Measurements from ENCODE around the gene NEUROG3. TPM values are rescaled to one million over a fixed set of nuclear protein-coding genes. Genes with fewer than 3 reads are reported as not detected.

NEUROG3 gene
- total and polyA plus RNA-seq, 2 of the 8 experiments (the other 6 are each of a cell fraction or from before 2014, with no cell fraction given), result 0.45 TPM; not detected in 1

GRCh38 chr10:69618746-69619145 lies 45.5 kb upstream of the NEUROG3 start:
- Histone ChIP-seq H3K14ac (ENCODE audit: insufficient read length) (no peak overlapping the region), H2AFZ (ENCODE audit: low read length) (no peak overlapping the region), H3K79me1 (ENCODE audit: low read depth, low read length) (no peaks in the 10 kb centered on the region), H3K27me3 (replicated peaks in 1 of 4; ENCODE audit: control insufficient read depth in 3 of 4, extremely low read depth in 1 of 4, insufficient read depth in 3 of 4, low read length in 3 of 4) (0 out of 7 replicates have a peak, but pooled peaks cover 0 to 2% (median 0%) of the 10 kb centered on the region in 4 experiments), H3K23me2 (ENCODE audit: low read depth, low read length) (no peaks in the 10 kb centered on the region), H2BK120ac (replicated peaks; ENCODE audit: low read depth, low read length) (no peak overlapping the region), H4K5ac (ENCODE audit: insufficient read length, low read depth, low read length) (no peak overlapping the region), H2BK12ac (ENCODE audit: low read depth, low read length) (no peak overlapping the region), H3K36me3 (ENCODE audit: control insufficient read depth in 2 of 4, insufficient read depth in 4 of 4, low read length in 3 of 4) (no peaks in the 10 kb centered on the region), H2AK5ac (ENCODE audit: low read depth, low read length) (no peak overlapping the region), H3K4me2 (ENCODE audit: insufficient read depth in 1 of 2, low read depth in 2 of 2, low read length in 2 of 2) (no peak overlapping the region), H3K9me3 (ENCODE audit: insufficient read depth in 2 of 2, low read depth in 1 of 2, low read length in 1 of 2) (peaks cover 6 to 12% of the 10 kb centered on the region in 2 experiments; a peak in 2 of 4 replicates), H3K9ac (replicated peaks in 1 of 4; ENCODE audit: extremely low read depth in 1 of 4, low read depth in 3 of 4, low read length in 3 of 4) (no peak overlapping the region), H3K27ac (ENCODE audit: low read depth, low read length) (no peak overlapping the region), H4K8ac (ENCODE audit: extremely low read depth, insufficient read depth, low read length) (no peak overlapping the region), H2BK15ac (ENCODE audit: low read length) (no peak overlapping the region), H3K4ac (replicated peaks; ENCODE audit: insufficient read length, low read depth, low read length) (no peak overlapping the region), H4K20me1 (replicated peaks in 1 of 2; ENCODE audit: control insufficient read depth in 1 of 2, insufficient read depth in 2 of 2, low read length in 2 of 2) (no peaks in the 10 kb centered on the region), H3K23ac (ENCODE audit: insufficient read length) (no peak overlapping the region), H3K4me1 (replicated peaks in 1 of 4; ENCODE audit: control insufficient read depth in 3 of 4, insufficient read depth in 4 of 4, low read length in 3 of 4) (no peaks in the 10 kb centered on the region), H2BK20ac (ENCODE audit: low read length) (no peak overlapping the region), H2BK5ac (ENCODE audit: low read depth, low read length) (no peak overlapping the region), H3K18ac (ENCODE audit: extremely low read depth, low read length) (no peak overlapping the region), H3K79me2 (ENCODE audit: control insufficient read depth in 1 of 2, insufficient read depth in 2 of 2, low read length in 2 of 2) (no peaks in the 10 kb centered on the region), H4K91ac (replicated peaks; ENCODE audit: insufficient read length, low read length) (no peak overlapping the region), H3K4me3 (ENCODE audit: extremely low read depth in 1 of 4, insufficient read depth in 2 of 4, low read depth in 3 of 4, low read length in 4 of 4) (no peak overlapping the region), H3K56ac (replicated peaks; ENCODE audit: insufficient read length, low read depth, low read length) (no peak overlapping the region)
- ChIA-PET CTCF (ENCODE audit: partially characterized antibody) (interaction anchor here (1.0 to 5.2 kb wide), 4 partner anchors 10 to 103 kb away, joined by 4 to 30 read pairs (median 6); no protein-coding TSS in a partner anchor), POLR2A (ENCODE audit: partially characterized antibody) (no interaction called here)
- DNase-seq (ENCODE audit: low read depth in 1 of 2, low spot score in 2 of 2) (no peak), FAIRE-seq (no peak)
- 76% methylated on average over 2 of the region's 2 CpGs; no CpG with 5 or more reads in 1 of the 2 experiments for WGBS, 2 experiments (ENCODE audit: extremely low coverage in 1 of 2, insufficient coverage in 1 of 2, insufficient read length in 1 of 2, insufficient replicate concordance in 2 of 2, low coverage in 1 of 2, low lambda C conversion rate in 2 of 2, missing lambda C conversion rate in 1 of 2)
- no peak for TF ChIP-seq EGR1 (IDR thresholded peaks at IDR 0.05; ENCODE audit: borderline replicate concordance, low read depth, low read length)
- TF ChIP-seq BACH1 (IDR thresholded peaks at IDR 0.05; ENCODE audit: low read length), result no peak
- TF ChIP-seq SRF (IDR thresholded peaks at IDR 0.05; ENCODE audit: low read depth, low read length), result no peak
- TF ChIP-seq TCF12 (IDR thresholded peaks at IDR 0.05; ENCODE audit: low read depth, low read length), result no peak
- TF ChIP-seq, protein P1, sequence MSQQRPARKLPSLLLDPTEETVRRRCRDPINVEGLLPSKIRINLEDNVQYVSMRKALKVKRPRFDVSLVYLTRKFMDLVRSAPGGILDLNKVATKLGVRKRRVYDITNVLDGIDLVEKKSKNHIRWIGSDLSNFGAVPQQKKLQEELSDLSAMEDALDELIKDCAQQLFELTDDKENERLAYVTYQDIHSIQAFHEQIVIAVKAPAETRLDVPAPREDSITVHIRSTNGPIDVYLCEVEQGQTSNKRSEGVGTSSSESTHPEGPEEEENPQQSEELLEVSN (IDR thresholded peaks at IDR 0.05), result no peak
